HG03039 (cell line): Measurements from ENCODE around the gene USP8.
"Not testable (repeated sequence)": the region's sequence is repeated elsewhere in the genome, so short reads cannot be mapped to it uniquely, and the experiment has no call there.

Experiments used
- ATAC-seq: cut with Tn5 transposase; IDR thresholded peaks from one replicate; pipeline ENCODE4 v1.9.1; 2021; ENCODE audit warnings: mild to moderate bottlenecking, moderate library complexity; ENCODE audit not compliant: unreplicated experiment

Gene USP8

DNA sequence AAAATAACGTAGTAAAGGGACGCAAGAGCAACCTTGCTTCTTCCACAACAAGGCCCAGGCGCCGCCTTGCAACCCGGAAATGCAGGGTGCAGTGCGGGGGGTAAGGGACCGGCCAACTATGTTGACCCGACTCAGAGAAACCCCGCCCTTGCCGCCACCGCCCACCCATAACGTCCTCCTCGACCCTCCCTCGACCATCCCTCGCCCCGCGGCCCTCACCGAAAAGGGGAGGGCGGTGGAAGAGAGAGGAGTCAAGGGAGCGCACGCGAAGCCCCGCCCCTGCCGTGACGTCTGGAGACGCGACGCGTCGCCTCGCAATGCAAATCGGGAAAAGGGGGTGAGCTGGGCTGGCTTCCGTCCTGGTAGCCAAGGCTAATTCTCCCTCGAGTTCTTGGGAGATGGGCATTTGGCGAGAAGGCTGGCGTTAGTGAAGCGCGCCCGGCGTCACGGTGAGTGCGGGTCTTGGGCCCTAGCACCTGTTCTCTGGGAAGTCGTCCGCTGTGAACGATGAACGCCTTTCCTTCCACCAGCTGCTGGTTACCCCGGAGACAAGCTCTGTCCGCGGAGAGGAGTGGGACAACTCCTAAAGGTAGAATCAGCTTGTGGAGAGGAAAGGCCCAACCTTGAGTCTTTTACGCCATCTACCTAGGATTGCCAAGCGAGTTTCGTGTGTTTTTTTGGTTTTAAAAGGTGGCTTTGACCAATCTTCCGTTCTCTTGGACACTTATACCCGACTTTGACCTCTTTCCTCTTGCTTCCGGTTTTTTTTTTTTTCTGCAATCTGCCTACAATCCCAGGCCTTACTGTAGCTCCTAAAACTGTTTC lies at the start of gene USP8:
USP8 (plus strand) TSS at position 340 of the 825 bp plus-strand sequence. CDS start 14,669 bp downstream, outside the sequence.
- ATAC-seq = peak; percentile 92

DNA sequence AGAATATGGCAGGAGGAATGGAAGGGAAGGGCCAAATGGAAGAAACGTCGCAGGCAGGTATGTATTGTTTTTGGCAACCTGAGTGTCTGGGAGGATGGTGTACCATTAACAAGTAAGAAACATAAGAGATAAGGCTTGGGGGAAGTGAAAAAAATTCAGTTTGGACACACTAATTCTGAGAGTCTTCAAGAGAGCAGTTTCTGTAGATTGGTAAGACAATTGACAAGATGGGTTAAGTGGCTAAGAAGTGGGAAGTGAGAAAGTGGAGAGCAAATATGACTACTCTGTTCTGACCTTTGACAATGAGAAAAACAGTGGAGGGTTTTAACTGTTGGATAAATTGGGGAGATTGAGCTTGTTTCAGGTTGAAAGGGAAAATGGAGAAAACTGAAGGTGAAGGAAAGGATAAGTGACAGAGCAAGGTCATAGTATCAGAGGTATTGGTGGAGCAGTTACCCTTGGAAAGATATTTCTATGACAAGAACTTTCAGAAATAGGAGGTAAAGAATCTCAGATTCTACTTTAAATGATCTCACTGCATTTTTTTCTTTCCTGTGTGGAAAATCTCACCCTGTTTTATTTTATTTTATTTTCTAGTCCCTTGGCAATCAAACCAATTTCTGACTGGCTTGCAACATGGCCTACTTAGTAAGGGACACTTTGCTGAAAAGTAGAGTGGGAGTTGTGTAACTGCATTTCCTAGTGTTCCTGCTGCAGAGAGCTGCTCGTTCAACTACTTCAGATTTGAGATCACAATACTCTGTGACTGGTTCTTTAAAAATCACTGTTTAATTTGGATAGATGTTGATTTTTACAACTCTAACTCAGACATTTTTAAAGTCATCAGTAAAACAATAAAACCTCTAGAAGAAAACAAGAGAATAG lies 46.1 kb upstream of the USP8 start:
- peak; percentile 98 for ATAC-seq

DNA sequence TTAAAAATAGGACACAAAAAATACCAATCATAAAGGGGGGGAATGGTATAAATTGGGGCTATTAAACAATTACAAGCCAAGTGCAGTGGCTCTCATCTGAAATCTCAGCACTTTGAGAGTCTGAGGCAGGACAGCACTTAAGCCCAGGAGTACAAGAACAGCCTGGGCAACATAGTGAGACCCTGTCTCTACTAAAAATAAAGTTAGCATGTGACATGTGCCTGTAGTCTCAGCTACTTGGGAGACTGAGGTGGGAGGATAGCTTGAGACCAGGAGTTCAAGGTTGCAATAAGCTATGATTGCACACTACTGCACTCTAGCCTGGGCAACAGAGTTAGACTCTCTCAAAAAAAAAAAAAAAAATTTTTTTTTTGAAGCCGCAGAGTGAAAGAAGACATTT lies 45.4 kb upstream of the USP8 start:
- ATAC-seq = no peak

DNA sequence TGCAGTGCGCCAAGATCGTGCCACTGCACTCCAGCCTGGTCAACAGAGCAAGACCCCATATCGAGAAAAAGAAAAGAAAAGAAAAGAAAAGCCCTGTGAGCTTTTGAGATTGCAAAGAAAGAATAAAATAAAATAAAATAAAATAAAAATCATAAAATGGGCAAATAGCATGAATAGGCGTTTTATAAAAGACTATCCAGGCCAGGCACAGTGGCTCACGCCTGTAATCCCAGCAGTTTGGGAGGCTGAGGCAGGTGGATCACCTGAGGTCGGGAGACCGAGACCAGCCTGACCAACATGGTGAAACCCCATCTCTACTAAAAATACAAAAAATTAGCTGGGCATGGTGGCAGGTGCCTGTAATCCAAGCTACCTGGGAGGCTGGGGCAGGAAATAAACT lies 44.8 kb upstream of the USP8 start:
- not testable (repeated sequence) for ATAC-seq

- no peak for ATAC-seq
Measured at GRCh38 chr15:50380089-50380488, 44.1 kb upstream of the USP8 start.

GRCh38 chr15:50381438-50381837 lies 42.8 kb upstream of the USP8 start:
- ATAC-seq = no peak

GRCh38 chr15:50382408-50382807 lies 41.8 kb upstream of the USP8 start:
- not testable (repeated sequence) for ATAC-seq

GRCh38 chr15:50390554-50391264 lies 33.5 kb upstream of the USP8 start:
- ATAC-seq = peak; percentile 86

- not testable (repeated sequence) for ATAC-seq
Measured at GRCh38 chr15:50391561-50391960, 32.6 kb upstream of the USP8 start.

GRCh38 chr15:50411870-50412269 lies 12.3 kb upstream of the USP8 start:
- ATAC-seq = no peak

DNA sequence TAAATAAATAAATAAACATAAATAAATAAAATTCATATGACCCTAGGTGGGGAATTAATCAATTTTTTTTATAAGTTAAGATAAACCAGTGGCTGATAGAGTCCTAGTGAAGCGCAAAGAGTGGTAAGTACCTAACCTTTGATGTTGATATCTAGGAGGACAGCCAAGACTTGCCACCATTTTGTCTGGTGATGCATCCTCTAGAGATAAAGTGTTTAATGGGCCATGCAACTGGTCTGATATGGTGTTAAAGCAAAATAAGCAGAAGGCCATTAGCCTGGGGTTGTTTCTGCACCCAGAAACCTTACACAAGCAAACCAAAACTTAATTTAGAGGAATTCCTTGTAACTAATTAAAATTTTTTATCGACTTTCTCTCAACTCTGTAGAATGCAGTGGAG lies 9.6 kb upstream of the USP8 start:
- ATAC-seq = no peak

DNA sequence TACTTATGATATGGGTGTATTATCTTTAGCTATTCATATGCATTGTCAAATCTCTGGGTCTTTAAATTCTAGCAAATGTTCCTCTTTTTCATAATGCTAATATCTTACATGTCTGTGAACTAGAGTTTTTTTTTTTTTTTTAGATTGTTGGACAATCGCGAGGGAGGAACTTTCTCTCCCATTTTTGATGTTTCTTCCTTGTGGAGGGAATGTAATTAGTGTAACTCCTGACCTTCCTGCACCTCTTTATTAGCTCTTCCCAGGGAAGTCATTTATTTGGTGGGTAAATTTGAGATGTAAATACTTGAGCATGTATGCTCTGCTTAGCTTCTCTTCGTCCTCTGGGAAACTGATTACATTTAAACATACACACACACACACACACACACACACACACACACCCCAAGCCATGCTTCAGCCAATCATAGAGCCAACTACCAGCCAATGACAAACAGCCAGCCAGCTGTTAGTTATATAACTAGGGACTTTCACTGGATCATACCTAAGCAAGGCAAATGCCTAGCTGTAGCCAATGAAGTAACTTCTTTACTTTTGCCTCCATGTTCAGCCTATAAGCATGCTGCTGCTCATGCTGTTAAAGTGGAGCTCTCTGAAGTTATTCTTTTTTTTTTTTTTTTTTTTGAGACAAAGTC lies 8.3 kb upstream of the USP8 start:
- ATAC-seq = no peak

DNA sequence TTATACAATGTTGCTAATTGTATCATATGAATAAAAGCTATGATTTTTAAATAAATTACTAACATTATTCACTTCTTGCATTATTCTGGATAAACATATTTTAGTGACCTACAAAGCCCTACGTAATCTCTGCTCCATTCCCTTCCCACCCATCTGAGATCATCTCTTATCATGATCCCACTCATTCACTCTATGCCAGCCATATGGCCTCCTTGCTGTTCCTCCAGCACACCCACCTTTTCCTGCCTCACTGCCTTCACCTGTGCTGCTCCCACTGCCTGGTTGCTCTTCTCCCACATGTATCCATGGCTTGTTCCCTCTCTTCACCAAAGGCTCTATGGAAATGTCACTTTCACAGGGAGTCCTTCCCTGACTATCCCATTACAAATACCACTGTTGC lies 7.3 kb upstream of the USP8 start:
- no peak for ATAC-seq

- ATAC-seq = no peak
Measured at GRCh38 chr15:50418041-50418583, 6.1 kb upstream of the USP8 start.

- ATAC-seq = no peak
Measured at GRCh38 chr15:50425219-50425618, 1.0 kb downstream of the USP8 start.

- not testable (repeated sequence) for ATAC-seq
Measured at GRCh38 chr15:50425678-50426246, 1.6 kb downstream of the USP8 start.

- ATAC-seq = no peak
Measured at GRCh38 chr15:50426428-50426827, 2.2 kb downstream of the USP8 start.

DNA sequence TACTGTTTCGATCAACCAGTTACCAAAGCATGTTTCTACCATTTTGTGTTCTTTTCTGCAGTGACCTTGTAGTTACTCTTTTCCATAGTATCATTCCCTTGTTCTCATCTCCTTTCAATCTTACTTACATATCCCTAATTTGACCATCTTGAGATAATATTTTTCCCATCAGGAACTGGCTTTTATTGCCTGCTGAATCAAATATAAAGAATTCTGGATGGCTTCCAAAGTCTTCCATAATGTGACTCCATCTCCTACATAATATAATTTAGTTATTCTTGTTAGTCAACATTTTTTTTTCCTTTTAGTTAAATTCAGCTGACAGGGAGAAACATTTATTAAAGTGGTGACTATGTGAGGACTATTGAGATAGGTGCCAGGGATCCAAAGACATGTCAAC lies 7.0 kb downstream of the USP8 start:
- no peak for ATAC-seq

DNA sequence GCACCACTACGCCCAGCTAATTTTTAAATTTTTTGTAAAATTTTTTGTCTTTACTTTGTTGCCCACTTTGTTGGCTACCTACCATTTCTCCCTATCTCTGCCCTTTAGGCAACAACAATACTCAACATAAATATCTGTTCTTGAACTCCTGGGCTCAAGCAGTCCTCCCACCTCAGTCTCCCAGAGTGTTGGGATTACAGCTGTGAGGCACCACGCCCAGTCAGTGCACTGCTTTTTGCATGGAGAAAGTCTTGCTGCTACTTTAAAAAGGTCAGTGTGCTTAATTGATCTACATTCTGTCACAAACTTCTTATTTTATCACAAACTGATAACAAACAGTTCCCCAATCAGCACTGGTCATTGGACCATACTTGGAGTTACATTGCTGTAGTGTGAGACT lies 8.0 kb downstream of the USP8 start:
- ATAC-seq = no peak

GRCh38 chr15:50435772-50436171 lies 11.6 kb downstream of the USP8 start:
- ATAC-seq = no peak
